ENCODE measurements around the gene PHIP.

Gene PHIP

GRCh38 chr6:79070206-79070825, 7.7 kb downstream of the PHIP start:
- DNase-seq: no peak

- DNase-seq: no peak
These were observed 11.2 kb downstream of the PHIP start for GRCh38 chr6:79066828-79067227.

GRCh38 chr6:79066330-79066729, 11.7 kb downstream of the PHIP start:
- DNase-seq: no peak

- no peak for DNase-seq
These were observed 12.8 kb downstream of the PHIP start for GRCh38 chr6:79065232-79065631.

- no peak for DNase-seq
These were observed 13.4 kb downstream of the PHIP start for GRCh38 chr6:79064635-79065034.

GRCh38 chr6:79062708-79063107, 15.3 kb downstream of the PHIP start:
- DNase-seq: no peak

- DNase-seq: no peak
These were observed 20.3 kb downstream of the PHIP start for GRCh38 chr6:79057746-79058145.

- DNase-seq: no peak
These were observed 21.8 kb downstream of the PHIP start for GRCh38 chr6:79056226-79056625.

GRCh38 chr6:79048611-79049010, 29.4 kb downstream of the PHIP start:
- no peak for DNase-seq

GRCh38 chr6:79047072-79047471, 31.0 kb downstream of the PHIP start:
- DNase-seq: no peak

- DNase-seq: no peak
These were observed 32.1 kb downstream of the PHIP start for GRCh38 chr6:79045966-79046365.

GRCh38 chr6:79042799-79043126, 35.3 kb downstream of the PHIP start:
- DNase-seq: no peak

GRCh38 chr6:79042088-79042798, 35.8 kb downstream of the PHIP start:
- DNase-seq: no peak

GRCh38 chr6:79040083-79040482, 38.0 kb downstream of the PHIP start:
- DNase-seq: no peak

- no peak for DNase-seq
These were observed 40.0 kb downstream of the PHIP start for GRCh38 chr6:79038061-79038460.

GRCh38 chr6:79034865-79035264, 43.2 kb downstream of the PHIP start:
- no peak for DNase-seq

- DNase-seq: no peak
These were observed 44.8 kb downstream of the PHIP start for GRCh38 chr6:79033279-79033678.

- no peak for DNase-seq
These were observed 46.0 kb downstream of the PHIP start for GRCh38 chr6:79031821-79032590.

GRCh38 chr6:79030511-79030910, 47.5 kb downstream of the PHIP start:
- DNase-seq: no peak

- DNase-seq: no peak
These were observed 48.0 kb downstream of the PHIP start for GRCh38 chr6:79030023-79030422.

GRCh38 chr6:79028641-79029314, 49.3 kb downstream of the PHIP start:
- DNase-seq: no peak

GRCh38 chr6:79011940-79012339, 66.1 kb downstream of the PHIP start:
- no peak for DNase-seq

GRCh38 chr6:79010422-79010821, 67.6 kb downstream of the PHIP start:
- DNase-seq: no peak

GRCh38 chr6:79009819-79010218, 68.2 kb downstream of the PHIP start:
- no peak for DNase-seq
